LoVo (cell line): ENCODE data around the gene MSN.
"Not testable (repeated sequence)": the region's sequence is repeated elsewhere in the genome, so short reads cannot be mapped to it uniquely, and the experiment has no call there.

ENCODE experiments used
- DNase-seq: peaks from one replicate; pipeline ENCODE4 v3.0.0-alpha.2; 2016; ENCODE audit warnings: low spot score

The MSN gene

DNA sequence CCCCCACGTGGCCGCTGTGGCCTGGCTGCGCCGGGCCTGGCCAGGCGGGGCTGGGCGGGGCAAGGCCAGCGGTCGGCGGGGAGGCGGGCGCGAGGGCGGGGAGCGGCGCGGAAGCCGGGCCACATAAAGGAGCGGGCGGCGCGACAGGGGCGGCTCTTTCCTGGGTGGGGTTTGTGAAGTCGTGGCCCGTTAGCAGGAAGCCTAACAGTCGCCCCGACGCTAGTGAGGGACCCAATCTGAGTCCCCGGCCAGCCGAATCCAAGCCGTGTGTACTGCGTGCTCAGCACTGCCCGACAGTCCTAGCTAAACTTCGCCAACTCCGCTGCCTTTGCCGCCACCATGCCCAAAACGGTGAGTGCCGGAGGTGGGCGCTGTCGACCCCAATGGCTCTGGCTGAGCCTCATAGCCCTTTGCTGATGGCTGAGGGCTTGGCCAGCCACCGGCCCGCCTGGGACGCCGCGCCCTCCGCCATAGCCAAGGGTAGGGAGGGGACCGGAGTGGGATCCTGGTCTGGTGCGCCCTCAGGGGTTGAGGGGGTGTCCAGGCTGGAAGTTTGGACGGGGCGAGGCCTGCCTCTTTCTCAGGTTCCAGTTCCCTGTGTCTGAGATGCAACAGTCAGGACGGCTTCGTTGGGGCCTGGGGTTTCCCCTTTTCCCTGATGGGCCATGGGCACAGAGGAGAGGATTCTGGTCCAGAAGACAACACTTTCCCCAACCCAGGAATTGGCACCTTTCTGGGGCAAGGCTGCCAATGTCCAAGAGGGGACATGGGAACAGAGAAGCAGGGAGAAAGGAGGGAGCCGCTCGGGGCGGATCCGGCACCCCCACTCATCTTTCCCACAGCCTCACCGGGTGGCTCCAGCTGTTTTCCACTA lies at the start of gene MSN:
MSN (plus strand) TSS at position 152 of the 874 bp plus-strand sequence; CDS start at position 340, 188 bp downstream.
- DNase-seq: peak; percentile 52

DNA sequence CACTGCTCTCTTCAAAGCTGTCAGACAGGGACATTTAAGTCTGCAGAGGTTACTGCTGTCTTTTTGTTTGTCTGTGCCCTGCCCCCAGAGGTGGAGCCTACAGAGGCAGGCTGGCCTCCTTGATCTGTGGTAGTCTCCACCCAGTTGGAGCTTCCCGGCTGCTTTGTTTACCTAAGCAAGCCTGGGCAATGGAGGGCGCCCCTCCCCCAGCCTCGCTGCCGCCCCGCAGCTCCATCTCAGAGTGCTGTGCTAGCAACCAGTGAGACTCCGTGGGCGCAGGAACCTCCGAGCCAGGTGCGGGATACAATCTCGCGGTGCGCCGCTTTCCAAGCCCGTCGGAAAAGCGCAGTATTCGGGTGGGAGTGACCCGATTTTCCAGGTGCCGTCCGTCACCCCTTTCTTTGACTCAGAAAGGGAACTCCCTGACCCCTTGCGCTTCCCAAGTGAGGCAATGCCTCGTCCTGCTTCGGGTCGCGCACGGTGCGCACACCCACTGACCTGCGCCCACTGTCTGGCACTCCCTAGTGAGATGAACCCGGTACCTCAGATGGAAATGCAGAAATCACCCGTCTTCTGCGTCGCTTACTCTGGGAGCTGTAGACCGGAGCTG lies 47.3 kb upstream of the MSN start:
- not testable (repeated sequence) for DNase-seq

- no peak for DNase-seq
Observed at GRCh38 chrX:65630771-65631170, 36.7 kb upstream of the MSN start.

DNA sequence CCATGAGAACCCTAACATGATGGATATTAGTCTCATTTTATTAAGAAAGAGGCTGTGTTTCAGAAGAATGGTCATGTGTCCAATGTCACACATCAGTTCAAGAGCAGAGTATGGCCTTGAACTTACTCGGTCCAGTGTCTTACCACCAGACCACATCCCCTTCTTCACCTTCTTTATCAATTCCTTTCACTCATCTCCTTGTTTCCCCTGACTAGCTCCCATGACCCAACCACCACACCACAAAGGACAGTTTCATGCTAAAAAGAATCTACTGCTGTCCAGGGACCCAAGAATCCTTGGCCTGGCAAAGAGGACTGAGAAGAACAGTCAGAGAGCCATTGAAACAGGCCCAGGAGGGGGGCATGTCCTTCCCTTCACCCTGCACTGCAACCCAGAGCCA lies 33.6 kb upstream of the MSN start:
- DNase-seq: no peak

DNA sequence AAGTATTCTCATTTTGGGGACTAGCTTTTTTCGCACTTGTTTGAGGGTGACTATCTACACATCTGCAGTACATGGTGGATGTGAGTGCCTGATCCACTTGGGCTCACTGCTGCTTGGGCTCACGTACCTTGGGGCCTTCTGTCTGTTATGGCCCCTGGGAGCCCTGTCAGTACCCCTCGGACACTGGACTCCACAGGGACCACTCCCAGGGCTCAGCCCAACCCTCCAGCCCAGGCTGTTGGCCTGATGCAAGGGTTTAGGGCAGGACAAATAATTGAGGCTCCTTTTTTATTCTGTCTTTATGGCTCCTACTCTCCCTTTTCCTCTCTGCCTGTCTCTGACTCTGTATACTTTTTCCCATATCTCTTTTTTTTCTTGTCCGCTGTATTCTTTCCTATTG lies 32.7 kb upstream of the MSN start:
- no peak for DNase-seq

- DNase-seq: no peak
Observed at GRCh38 chrX:65635378-65635777, 32.1 kb upstream of the MSN start.

GRCh38 chrX:65635822-65636221 lies 31.6 kb upstream of the MSN start:
- no peak for DNase-seq

DNA sequence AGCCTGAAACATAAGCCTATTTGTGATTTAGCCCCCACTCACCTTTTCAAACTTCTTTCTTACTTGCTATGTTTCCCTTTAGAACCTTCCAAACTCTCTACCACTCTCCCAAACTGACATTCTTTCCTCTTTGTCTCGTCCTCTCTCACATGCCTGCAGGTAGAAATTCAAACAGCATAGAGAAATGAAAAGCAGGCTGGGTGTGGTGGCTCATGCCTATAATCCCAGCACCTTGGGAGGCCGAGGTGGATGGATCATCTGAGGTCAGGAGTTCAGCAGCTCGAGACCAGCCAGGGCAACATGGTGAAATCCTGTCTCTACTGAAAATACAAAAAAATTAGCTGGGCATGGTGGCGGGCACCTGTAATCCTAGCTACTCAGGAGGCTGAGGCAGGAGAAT lies 31.2 kb upstream of the MSN start:
- DNase-seq: not testable (repeated sequence)

- no peak for DNase-seq
Observed at GRCh38 chrX:65637335-65637734, 30.1 kb upstream of the MSN start.

- peak; percentile 2 for DNase-seq
Observed at GRCh38 chrX:65642914-65643491, 24.5 kb upstream of the MSN start.

GRCh38 chrX:65643531-65644052 lies 23.9 kb upstream of the MSN start:
- DNase-seq: no peak

DNA sequence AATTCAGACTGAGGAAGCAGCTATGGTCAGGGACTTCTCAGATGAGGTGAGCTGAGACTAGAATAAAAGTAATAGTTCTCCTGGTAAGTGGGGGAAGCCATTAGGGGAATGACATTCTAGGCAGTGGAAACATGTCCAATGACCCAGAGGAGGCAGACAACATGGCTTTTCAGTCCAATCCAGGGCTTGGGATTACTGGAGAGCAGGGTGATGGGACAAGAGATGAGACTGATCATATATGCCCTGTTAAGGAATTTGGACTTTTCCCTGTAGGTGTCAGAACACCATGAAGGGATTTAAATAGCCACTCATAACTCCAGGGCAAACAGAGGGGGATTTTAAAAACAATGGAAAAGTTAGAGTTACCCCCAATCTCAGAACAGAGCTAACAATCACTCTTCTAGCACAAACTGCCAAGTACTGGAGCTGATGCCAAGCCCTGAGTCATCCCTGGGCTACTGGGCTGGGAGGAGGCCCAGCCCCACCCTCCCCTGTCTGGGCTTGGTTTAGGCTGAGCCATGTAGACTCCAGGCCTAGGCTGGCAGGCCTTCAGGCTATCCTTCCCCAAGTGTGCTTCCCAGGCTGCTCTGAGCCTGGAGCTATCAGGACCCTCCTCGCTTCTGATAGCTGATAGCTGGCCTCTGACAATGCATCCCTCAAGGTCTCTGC lies 22.7 kb upstream of the MSN start:
- DNase-seq: peak; percentile 47

GRCh38 chrX:65647801-65648200 lies 19.7 kb upstream of the MSN start:
- no peak for DNase-seq

DNA sequence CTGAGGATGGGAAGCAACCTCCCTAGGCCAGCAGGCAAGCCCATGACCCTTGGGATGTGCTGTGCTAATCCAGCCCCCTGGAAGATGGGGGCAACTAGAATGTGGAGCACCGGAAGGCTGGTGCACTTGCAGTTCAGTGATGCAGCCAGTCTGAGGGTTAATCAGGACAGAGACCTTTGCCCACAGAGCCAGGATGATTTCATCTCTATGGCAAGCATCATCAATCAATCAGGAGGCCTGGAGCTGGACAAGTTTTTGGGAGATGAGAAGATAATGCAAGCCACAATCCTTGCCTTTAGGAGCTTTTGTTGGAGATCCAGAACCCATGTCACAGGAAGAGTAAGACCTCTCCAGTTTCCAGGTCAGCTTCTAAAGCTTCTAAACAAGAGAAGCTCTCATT lies 15.4 kb upstream of the MSN start:
- DNase-seq: no peak

GRCh38 chrX:65657009-65657441 lies 10.4 kb upstream of the MSN start:
- not testable (repeated sequence) for DNase-seq

DNA sequence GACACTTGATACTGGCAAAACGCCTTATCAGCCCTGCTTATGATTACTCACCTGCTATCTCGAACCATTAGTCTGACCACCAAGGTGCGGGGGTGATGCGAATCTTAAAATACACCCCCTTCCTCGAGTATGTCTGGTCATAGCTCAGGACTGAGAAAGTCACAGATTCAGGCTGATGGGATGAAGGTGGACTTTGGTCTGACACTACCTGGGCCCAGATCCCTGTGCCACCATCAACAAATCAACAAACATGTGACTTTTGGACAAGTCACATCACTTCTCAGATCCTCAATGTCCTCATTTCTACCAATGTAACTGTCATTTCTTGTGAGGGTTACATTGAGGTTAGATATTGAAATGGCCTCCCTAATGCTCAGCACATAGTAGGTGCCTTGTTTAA lies 9.8 kb upstream of the MSN start:
- DNase-seq: no peak

DNA sequence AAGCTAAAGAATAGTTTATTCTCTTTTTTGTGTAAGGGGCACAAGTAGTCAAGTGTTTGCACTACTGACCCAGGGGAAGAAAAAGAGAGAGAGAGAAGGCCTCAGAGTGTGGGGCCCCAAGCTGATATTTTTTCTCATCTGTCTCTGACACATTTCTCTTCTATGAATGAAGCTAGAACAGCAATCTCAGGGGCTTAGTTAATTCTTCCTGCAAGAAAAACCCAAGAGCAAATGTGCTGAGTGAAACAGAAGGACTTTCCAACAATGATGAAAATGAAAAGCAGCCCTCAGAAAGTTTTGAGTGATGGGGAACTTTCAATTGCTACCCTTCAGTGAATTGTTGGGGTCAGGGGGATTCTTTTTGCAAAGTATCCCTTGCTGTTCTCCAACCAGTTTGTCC lies 9.2 kb upstream of the MSN start:
- no peak for DNase-seq

DNA sequence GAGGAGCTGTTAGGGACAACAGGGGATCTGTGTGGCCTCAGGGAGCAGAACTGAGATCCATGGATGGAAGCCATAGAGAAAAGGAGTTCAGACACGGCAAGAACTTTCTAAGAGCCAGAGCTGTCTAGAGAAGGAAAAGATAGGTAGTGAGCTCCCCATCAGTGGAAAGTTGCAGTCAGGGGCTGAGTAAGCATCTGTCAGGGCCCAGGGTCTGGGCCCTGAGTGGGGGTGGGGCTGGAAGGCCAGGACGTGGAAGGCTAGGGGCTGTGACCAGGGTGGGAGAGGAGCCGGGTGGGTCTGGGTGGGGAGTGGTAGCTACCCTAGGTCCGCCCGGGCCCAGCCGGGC lies 324 bp upstream of the MSN start:
- no peak for DNase-seq

- DNase-seq: peak; percentile 6
Observed at GRCh38 chrX:65668377-65669310, 1.2 kb downstream of the MSN start.

DNA sequence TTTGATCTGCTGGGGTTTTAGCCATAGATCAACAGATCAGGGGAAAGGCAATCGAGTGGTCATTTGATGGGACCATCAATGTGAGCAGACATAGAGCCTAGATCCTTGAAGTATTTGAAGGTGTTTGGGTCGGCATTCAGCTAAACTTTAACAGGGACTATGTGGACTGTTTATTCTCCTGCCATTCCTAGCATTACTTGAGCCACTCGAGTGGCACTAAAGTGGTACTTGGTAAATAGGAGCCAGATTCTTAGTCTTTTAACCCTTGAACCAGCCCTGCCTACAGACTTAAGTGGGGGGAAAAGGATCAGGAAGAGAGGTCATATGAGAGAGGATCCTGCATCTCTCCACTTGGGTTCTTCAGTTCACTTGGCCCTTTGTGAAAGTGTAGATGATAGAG lies 3.8 kb downstream of the MSN start:
- DNase-seq: no peak

DNA sequence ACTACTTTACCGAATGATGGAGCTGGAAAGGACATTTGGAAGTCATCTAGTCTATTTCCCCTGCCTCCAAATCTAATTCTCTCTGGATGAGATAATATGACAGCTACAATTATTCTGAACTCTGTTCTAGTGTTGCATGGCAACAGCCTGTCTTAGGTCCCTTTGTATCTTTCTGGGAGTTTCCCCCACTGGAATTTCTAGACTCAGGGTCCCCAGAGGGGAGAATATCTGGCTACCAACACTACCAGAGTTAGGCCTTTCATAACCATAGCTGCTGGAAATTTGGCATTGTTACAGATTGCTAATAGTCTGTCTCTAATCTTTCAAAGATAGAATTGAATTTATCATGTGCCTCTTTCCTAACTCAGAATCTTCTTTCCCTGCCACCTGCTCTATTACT lies 4.5 kb downstream of the MSN start:
- DNase-seq: no peak

DNA sequence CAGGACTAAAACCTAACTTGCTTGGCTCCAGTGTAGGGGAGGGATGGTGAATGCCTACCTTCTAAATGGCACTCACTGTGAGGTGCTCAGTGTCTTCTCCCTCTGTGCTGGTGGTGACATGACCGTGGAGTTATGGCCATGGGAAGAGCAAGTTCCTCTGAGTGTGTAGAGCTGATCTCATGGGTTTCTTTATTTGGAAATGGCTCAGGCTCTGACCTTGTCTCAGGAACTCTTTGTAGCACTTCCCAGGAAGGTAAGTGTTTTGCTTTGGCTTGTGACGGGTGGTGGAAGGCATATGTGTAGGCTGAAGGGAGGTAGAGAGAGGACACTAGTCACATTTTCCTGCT lies 6.4 kb downstream of the MSN start:
- DNase-seq: no peak
